A673 (cell line): ENCODE data around the gene MACROH2A1. TPM values are rescaled to one million over a fixed set of nuclear protein-coding genes. Genes with fewer than 3 reads are reported as not detected.

Experiments
- BruUV-seq: library from RNA; stranded (reverse); fragments of 400-500 nt; replicated peaks from 2 replicates; lab custom pipeline; 2021; lab: Mats Ljungman, UMichigan
- CTCF ChIA-PET: fragments of 300-600 bp; sonication (Branson Sonifier 250); formaldehyde crosslinking; loops from one replicate; lab custom pipeline; 2022; ENCODE audit warnings: antibody characterized with exemption; lab: Charles Lee
- POLR2A ChIA-PET: fragments of 300-600 bp; sonication (Branson Sonifier 250); formaldehyde crosslinking; loops from one replicate; lab custom pipeline; 2022; ENCODE audit warnings: antibody characterized with exemption; ENCODE audit not compliant: low non-redundant PET; lab: Charles Lee
- DNase-seq: peaks from one replicate; pipeline ENCODE4 v3.0.0-alpha.2; 2015; ENCODE audit warnings: low spot score
- H3K27ac ChIP-seq: fragments of 200-600 bp; sonication (generic); 2 replicates; pipeline ENCODE4 v1.5.1; 2016; ENCODE audit warnings: mixed run types, low read depth, mild to moderate bottlenecking, mixed read lengths, antibody characterized with exemption, low read length; ENCODE audit not compliant: poor library complexity, severe bottlenecking
- H3K27me3 ChIP-seq: fragments of 200-600 bp; sonication (generic); replicated peaks from 2 replicates; pipeline ENCODE4 v1.6.1; 2017; ENCODE audit warnings: mixed run types, low read depth, mild to moderate bottlenecking, mixed read lengths, antibody characterized with exemption, low read length; ENCODE audit not compliant: insufficient read depth, poor library complexity
- H3K36me3 ChIP-seq: fragments of 200-600 bp; sonication (generic); 2 replicates; pipeline ENCODE4 v1.6.1; 2016; ENCODE audit warnings: mixed run types, mild to moderate bottlenecking, mixed read lengths, antibody characterized with exemption, low read length; ENCODE audit not compliant: insufficient read depth, poor library complexity, severe bottlenecking
- H3K4me1 ChIP-seq: fragments of 200-600 bp; sonication (generic); 2 replicates; pipeline ENCODE4 v1.6.1; 2017; ENCODE audit warnings: mixed run types, mild to moderate bottlenecking, mixed read lengths, antibody characterized with exemption, low read length; ENCODE audit not compliant: insufficient read depth, poor library complexity, severe bottlenecking
- H3K4me3 ChIP-seq: fragments of 200-600 bp; sonication (generic); 2 replicates; pipeline ENCODE4 v1.5.1; 2016; ENCODE audit warnings: low read depth, mixed run types, mild to moderate bottlenecking, mixed read lengths, low read length; ENCODE audit not compliant: poor library complexity, severe bottlenecking
- H3K9me3 ChIP-seq: fragments of 200-600 bp; sonication (generic); 2 replicates; pipeline ENCODE4 v1.6.1; 2016; ENCODE audit warnings: mixed run types, low read depth, mild to moderate bottlenecking, mixed read lengths, antibody characterized with exemption, low read length; ENCODE audit not compliant: poor library complexity, severe bottlenecking
- EZH2 ChIP-seq: fragments of 200-600 bp; sonication (generic); IDR thresholded peaks from 2 replicates; pipeline ENCODE4 v1.6.1; 2017; ENCODE audit warnings: borderline replicate concordance, low read depth, mild to moderate bottlenecking, mixed read lengths, antibody characterized with exemption, low read length; ENCODE audit not compliant: poor library complexity, severe bottlenecking
- intact Hi-C: fragments of 100-400 bp; cut with micrococcal nuclease; formaldehyde crosslinking; loops from one replicate; pipeline ENCODE4 v1.10.0; 2022; ENCODE audit not compliant: unreplicated experiment
- total RNA-seq: library from RNA; stranded (reverse); gene quantifications from 2 replicates; pipeline ENCODE4 v1.2.3, GENCODE V29; 2021
- TF ChIP-seq, protein P1 (sequence below): fragments of 300-800, 200-600 bp; sonication (generic); conservative IDR thresholded peaks from 2 replicates; pipeline ENCODE4 v1.5.1; 2017; ENCODE audit warnings: low read depth, mild to moderate bottlenecking, antibody characterized with exemption, low read length, moderate library complexity, mixed read lengths

The MACROH2A1 gene
- total RNA-seq, 1 experiment from 2014 or later = 264 TPM

- Histone ChIP-seq H3K27me3 (peaks cover 32% of the 10 kb centered on the region), H3K9me3 (peaks cover 10% of the 10 kb centered on the region), H3K4me3 (no peak overlapping the region), H3K4me1 (no peaks in the 10 kb centered on the region), H3K27ac (no peak overlapping the region), H3K36me3 (no peaks in the 10 kb centered on the region)
- TF ChIP-seq, protein P1, sequence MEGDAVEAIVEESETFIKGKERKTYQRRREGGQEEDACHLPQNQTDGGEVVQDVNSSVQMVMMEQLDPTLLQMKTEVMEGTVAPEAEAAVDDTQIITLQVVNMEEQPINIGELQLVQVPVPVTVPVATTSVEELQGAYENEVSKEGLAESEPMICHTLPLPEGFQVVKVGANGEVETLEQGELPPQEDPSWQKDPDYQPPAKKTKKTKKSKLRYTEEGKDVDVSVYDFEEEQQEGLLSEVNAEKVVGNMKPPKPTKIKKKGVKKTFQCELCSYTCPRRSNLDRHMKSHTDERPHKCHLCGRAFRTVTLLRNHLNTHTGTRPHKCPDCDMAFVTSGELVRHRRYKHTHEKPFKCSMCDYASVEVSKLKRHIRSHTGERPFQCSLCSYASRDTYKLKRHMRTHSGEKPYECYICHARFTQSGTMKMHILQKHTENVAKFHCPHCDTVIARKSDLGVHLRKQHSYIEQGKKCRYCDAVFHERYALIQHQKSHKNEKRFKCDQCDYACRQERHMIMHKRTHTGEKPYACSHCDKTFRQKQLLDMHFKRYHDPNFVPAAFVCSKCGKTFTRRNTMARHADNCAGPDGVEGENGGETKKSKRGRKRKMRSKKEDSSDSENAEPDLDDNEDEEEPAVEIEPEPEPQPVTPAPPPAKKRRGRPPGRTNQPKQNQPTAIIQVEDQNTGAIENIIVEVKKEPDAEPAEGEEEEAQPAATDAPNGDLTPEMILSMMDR = no peak
- no peak for TF ChIP-seq EZH2
- CTCF ChIA-PET = no interaction called here
- no TSS peak for BruUV-seq
- POLR2A ChIA-PET = no interaction called here
- DNase-seq = no peak
- intact Hi-C loops = no loop called here
Observed at GRCh38 chr5:135423846-135424168, 24.8 kb upstream of the MACROH2A1 start.

GRCh38 chr5:135423146-135423845 is 24.3 kb upstream of the MACROH2A1 start:
- POLR2A ChIA-PET = no interaction called here
- CTCF ChIA-PET = no interaction called here
- BruUV-seq = no TSS peak

GRCh38 chr5:135422419-135422818 is 23.4 kb upstream of the MACROH2A1 start:
- no peaks in the 10 kb centered on the region for H3K36me3 ChIP-seq
- H3K27me3 ChIP-seq = peaks cover 46% of the 10 kb centered on the region
- ChIA-PET POLR2A (no interaction called here), CTCF (no interaction called here)
- no peak for DNase-seq
- TF ChIP-seq, protein P1 = no peak
- no peak for TF ChIP-seq EZH2
- H3K4me1 ChIP-seq = no peaks in the 10 kb centered on the region
- intact Hi-C loops = no loop called here
- peaks cover 6% of the 10 kb centered on the region for H3K9me3 ChIP-seq
- H3K4me3 ChIP-seq = no peak overlapping the region
- no peak overlapping the region for H3K27ac ChIP-seq
- no TSS peak for BruUV-seq

More at GRCh38 chr5:135423146-135423845, 24.3 kb upstream of the MACROH2A1 start:
- no peak for DNase-seq
- Histone ChIP-seq H3K4me1 (no peaks in the 10 kb centered on the region), H3K27ac (no peak overlapping the region), H3K4me3 (no peak overlapping the region), H3K27me3 (peaks cover 37% of the 10 kb centered on the region), H3K36me3 (no peaks in the 10 kb centered on the region), H3K9me3 (peaks cover 6% of the 10 kb centered on the region)
- no peak for TF ChIP-seq EZH2
- TF ChIP-seq, protein P1 = no peak
- intact Hi-C loops = no loop called here
